Pancreas (tissue), 10 donors: ENCODE results near the gene CTDNEP1. TPM values are rescaled to one million over a fixed set of nuclear protein-coding genes. Genes with fewer than 3 reads are reported as not detected.
A peak's percentile ranks its signal among the peaks of the same experiment; 100 is the strongest.
"Not testable (repeated sequence)": the region's sequence is repeated elsewhere in the genome, so short reads cannot be mapped to it uniquely, and the experiment has no call there.

Experiments used
- ATAC-seq, 4 donors: fragments of 200-7000 bp; cut with Tn5 transposase; one replicate each; pipeline versions ENCODE4 v1.8.0 to v1.9.1; 2020; ENCODE audit warnings: mild to moderate bottlenecking in 4 of 4, moderate library complexity in 4 of 4
- DNase-seq, 6 donors: peaks; one replicate each; pipeline ENCODE4 v3.0.0-alpha.2; 2020
- FAIRE-seq: peaks from 2 replicates; lab custom pipeline; 2012; peaks lifted over from hg19 to GRCh38; lab: Jason Lieb, UNC
- H3K27ac ChIP-seq, 4 donors: fragments of 200-600 bp; sonication (generic); 1 replicate in 3 of 4; 2 replicates in 1 of 4; pipeline versions ENCODE4 v1.5.0 to v1.8.0; 2020
- H3K27me3 ChIP-seq, 4 donors: fragments of 200-600 bp; one replicate each; pipeline ENCODE4 v1.8.0; 2021
- H3K36me3 ChIP-seq, 3 donors: fragments of 200-600 bp; sonication (generic) in 1 of 3; one replicate each; pipeline versions ENCODE4 v1.5.0 to v1.8.0; 2020 to 2021
- H3K4me1 ChIP-seq, 3 donors: fragments of 200-600 bp; one replicate each; pipeline ENCODE4 v1.8.0; 2021
- H3K4me3 ChIP-seq, 4 donors: fragments of 200-600 bp; sonication (generic) in 2 of 4; one replicate each; pipeline versions ENCODE4 v1.5.0 to v1.8.0; 2020 to 2021
- H3K9me3 ChIP-seq, 4 donors: fragments of 200-600 bp; one replicate each; pipeline ENCODE4 v1.8.0; 2021
- CTCF ChIP-seq, 4 donors: fragments of 200-600 bp; sonication (generic) in 3 of 4; IDR thresholded peaks; one replicate each; pipeline versions ENCODE4 v1.5.0 to v1.8.0; 2021; ENCODE audit warnings: antibody characterized with exemption in 4 of 4
- WGBS, 2 donors: extraction: QIAGEN DNeasy Blood & Tissue Kit; methylation state at CpG; one replicate each; pipeline ENCODE4 v1.1.7; 2013; 5-methylcytosine and 5-hydroxymethylcytosine counted together
- intact Hi-C, 3 donors: fragments of 100-400 bp; cut with DNase I; formaldehyde crosslinking; loops; one replicate each; pipeline versions ENCODE4 v1.11.1 to v1.14.2; 2022
- polyA plus RNA-seq, 2 donors: library from polyadenylated mRNA; stranded (reverse); fragments of 200-250 nt; gene quantifications; one replicate each; pipeline ENCODE4 v1.2.3, GENCODE V29; 2013
- total RNA-seq, 6 donors: library from RNA; stranded (reverse); fragmentation: NEBNext Ultra II Directional in 4 of 6; extraction: Animal tissue kit (Norgen Biotek cat#: 25700) in 4 of 6; gene quantifications; one replicate each; pipeline versions ENCODE4 v1.2.1 to v1.2.4, GENCODE V29; 2021 to 2023
- donor health status: healthy with polysubstance abuse.
- donor health status: DM: no; HTN: no; CAD: no; lungs with moderate emphysema.
- donor health status: DM: no; HTN: no; CAD: no.
- donor health status: control.
- donor health status: control.
- donor health status: Bipolar disorder and iron deficiency.
- donor health status: DM: yes; HTN: yes; CAD: no.
- donor health status: DM: no; HTN: no; CAD: no.
- donor health status: DM: no; HTN: no; CAD: no.
- donor health status: DM: yes; HTN: yes; CAD: no.

The CTDNEP1 gene
- total and polyA plus RNA-seq, 8 donors, result 42.0 to 75.2 (median 53.8) TPM

- H3K27me3 ChIP-seq, result no peaks in the 10 kb centered on the region
- intact Hi-C loops, result no loop called here
- FAIRE-seq (no peak), ATAC-seq (no peak), DNase-seq (no peak)
- H3K4me3 ChIP-seq, result no peak overlapping the region
- WGBS, 2 donors, result 81 to 88% methylated on average over 5 of the region's 5 CpGs
- peaks cover 0 to 4% (median 0%) of the 10 kb centered on the region in 3 donors for H3K36me3 ChIP-seq
- H3K9me3 ChIP-seq, result no peaks in the 10 kb centered on the region
- TF ChIP-seq CTCF (IDR thresholded peaks at IDR 0.05), result no peak
- H3K4me1 ChIP-seq, result peaks cover 6 to 23% (median 8%) of the 10 kb centered on the region in 3 donors
- H3K27ac ChIP-seq, result no peak overlapping the region
Measured at GRCh38 chr17:7246779-7247178, 4.8 kb downstream of the CTDNEP1 start.

GRCh38 chr17:7243838-7244237, 7.7 kb downstream of the CTDNEP1 start:
- ATAC-seq, H3K36me3 ChIP-seq, FAIRE-seq, H3K27me3 ChIP-seq, H3K9me3 ChIP-seq, intact Hi-C loops: not testable (repeated sequence)
- peak in 1 of 6 donors; percentile 37 for DNase-seq
- Histone ChIP-seq H3K4me1 (peaks cover 14 to 21% (median 16%) of the 10 kb centered on the region in 3 donors), H3K4me3 (peak overlapping the region in 2 of 4 donors; percentile 64 to 72), H3K27ac (peak overlapping the region in 3 of 4 donors; percentile 94 to 99 (median 97))
- 53 to 67% methylated on average over 10 of the region's 10 CpGs for WGBS, 2 donors

- FAIRE-seq (no peak), ATAC-seq (no peak), DNase-seq (no peak)
- Histone ChIP-seq H3K27me3 (no peaks in the 10 kb centered on the region), H3K36me3 (peaks cover 0 to 4% (median 3%) of the 10 kb centered on the region in 3 donors), H3K27ac (peak overlapping the region; percentile 94 to 99 (median 96)), H3K9me3 (no peaks in the 10 kb centered on the region), H3K4me1 (peaks cover 14 to 17% (median 15%) of the 10 kb centered on the region in 3 donors), H3K4me3 (peak overlapping the region; percentile 64 to 82 (median 74))
- WGBS, 2 donors, result 8 to 11% methylated on average over 2 of the region's 2 CpGs
- intact Hi-C loops, result no loop called here
- no peak for TF ChIP-seq CTCF (IDR thresholded peaks at IDR 0.05)
Measured at GRCh38 chr17:7243453-7243729, 8.1 kb downstream of the CTDNEP1 start.

- H3K27ac ChIP-seq, result peak overlapping the region; percentile 94 to 99 (median 96)
- H3K27me3 ChIP-seq, result no peaks in the 10 kb centered on the region
- H3K4me1 ChIP-seq, result peaks cover 14 to 17% (median 15%) of the 10 kb centered on the region in 3 donors
- no peaks in the 10 kb centered on the region for H3K9me3 ChIP-seq
- 0% methylated on average over 44 to 49 of the region's 49 CpGs for WGBS, 2 donors
- peak overlapping the region; percentile 64 to 82 (median 74) for H3K4me3 ChIP-seq
- FAIRE-seq, result no peak
- peaks cover 0 to 4% (median 3%) of the 10 kb centered on the region in 3 donors for H3K36me3 ChIP-seq
- DNase-seq, result peak; percentile 96 to 98 (median 96)
- TF ChIP-seq CTCF (IDR thresholded peaks at IDR 0.05), result no peak
- ATAC-seq, result peak; percentile 62 to 79 (median 68)
- intact Hi-C loops, result no loop called here
Measured at GRCh38 chr17:7242717-7243452, 8.6 kb downstream of the CTDNEP1 start.

- DNase-seq (peak; percentile 91 to 95 (median 94)), FAIRE-seq (no peak), ATAC-seq (peak; percentile 63 to 73 (median 68))
- Histone ChIP-seq H3K27ac (peak within 1 kb of the TSS; percentile 94 to 99 (median 96)), H3K27me3 (no peaks in the 10 kb centered on the region), H3K9me3 (no peaks in the 10 kb centered on the region), H3K36me3 (peaks cover 0 to 4% (median 3%) of the 10 kb centered on the region in 3 donors), H3K4me3 (peak within 1 kb of the TSS; percentile 64 to 82 (median 74)), H3K4me1 (peaks cover 14 to 18% (median 15%) of the 10 kb centered on the region in 3 donors)
- no peak for TF ChIP-seq CTCF (IDR thresholded peaks at IDR 0.05)
- 0% methylated on average over 62 of the region's 62 CpGs for WGBS, 2 donors
- intact Hi-C loops, result no loop called here
Measured at GRCh38 chr17:7241783-7242716, 9.5 kb downstream of the CTDNEP1 start, which contains the start of gene GABARAP. Gene GABARAP, minus strand, starts transcription at chr17:7242449. Its CDS starts 119 bp downstream, at chr17:7242330.
